ENCODE results near the gene REM2. TPM values are rescaled to one million over a fixed set of nuclear protein-coding genes. Genes with fewer than 3 reads are reported as not detected.

REM2 gene
- total RNA-seq, 2 donors from 2014 or later = 0.77 to 1.2 TPM

DNA sequence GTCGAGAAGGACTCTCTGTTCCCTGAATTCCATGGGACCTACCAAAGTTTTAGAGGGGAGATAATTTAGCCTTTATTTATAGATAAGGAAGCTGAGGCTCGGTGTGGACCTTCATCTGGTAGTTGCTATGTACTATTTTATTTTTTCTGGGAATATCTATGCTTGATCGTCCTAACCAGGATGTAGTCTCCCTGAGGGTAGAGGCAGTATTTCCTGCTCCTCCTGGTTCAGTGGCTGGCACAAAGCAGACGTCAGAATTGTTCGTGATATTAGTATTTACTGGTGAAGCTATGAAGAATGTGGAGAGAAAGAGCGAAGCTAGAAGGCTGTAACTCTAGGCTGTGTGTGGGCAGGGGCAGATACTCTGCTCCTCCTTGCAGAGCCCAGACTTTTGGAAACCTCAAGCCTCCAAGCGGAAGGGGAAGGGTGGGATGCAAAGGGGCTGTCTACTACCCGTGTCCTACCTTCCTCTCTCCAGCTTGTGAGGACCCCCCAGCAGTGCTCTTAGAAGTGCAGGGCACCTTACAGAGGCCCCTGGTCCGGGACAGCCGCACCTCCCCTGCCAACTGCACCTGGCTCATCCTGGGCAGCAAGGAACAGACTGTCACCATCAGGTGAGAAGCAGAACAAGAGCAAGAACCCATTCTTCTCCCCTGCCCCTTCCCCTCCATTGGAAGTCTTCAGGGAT, 10.0 kb upstream of the REM2 start:
- Histone ChIP-seq H3K4me1 (ENCODE audit: control insufficient read depth, insufficient read depth, low read length) (peaks cover 2% of the 10 kb centered on the region), H3K9me3 (ENCODE audit: control insufficient read depth, low read length) (no peaks in the 10 kb centered on the region), H3K36me3 (ENCODE audit: control insufficient read depth, insufficient read depth, low read length) (peaks cover 32% of the 10 kb centered on the region), H3K27ac (ENCODE audit: low read depth, low read length) (no peak overlapping the region), H3K4me3 (ENCODE audit: low read length) (peak overlapping the region; percentile 82), H3K9ac (ENCODE audit: extremely low read depth, low read length, poor library complexity, severe bottlenecking) (peak overlapping the region; percentile 84), H3K27me3 (ENCODE audit: control insufficient read depth, insufficient read depth, low read length, poor library complexity, severe bottlenecking) (no peaks in the 10 kb centered on the region)
- WGBS, 2 experiments (ENCODE audit: insufficient coverage in 1 of 2, insufficient read length in 1 of 2) = 43 to 69% methylated on average over 3 to 10 of the region's 10 CpGs
- Mint-ChIP-seq H3K4me3 (peak overlapping the region; percentile 74), H3K36me3 (ENCODE audit: low read depth) (peaks cover 25% of the 10 kb centered on the region), H3K27ac (peak overlapping the region; percentile 59), H3K27me3 (ENCODE audit: insufficient read depth) (peaks cover 1% of the 10 kb centered on the region), H3K4me1 (peaks cover 12% of the 10 kb centered on the region), H3K9me3 (no peaks in the 10 kb centered on the region)
- TF ChIP-seq, protein P1, sequence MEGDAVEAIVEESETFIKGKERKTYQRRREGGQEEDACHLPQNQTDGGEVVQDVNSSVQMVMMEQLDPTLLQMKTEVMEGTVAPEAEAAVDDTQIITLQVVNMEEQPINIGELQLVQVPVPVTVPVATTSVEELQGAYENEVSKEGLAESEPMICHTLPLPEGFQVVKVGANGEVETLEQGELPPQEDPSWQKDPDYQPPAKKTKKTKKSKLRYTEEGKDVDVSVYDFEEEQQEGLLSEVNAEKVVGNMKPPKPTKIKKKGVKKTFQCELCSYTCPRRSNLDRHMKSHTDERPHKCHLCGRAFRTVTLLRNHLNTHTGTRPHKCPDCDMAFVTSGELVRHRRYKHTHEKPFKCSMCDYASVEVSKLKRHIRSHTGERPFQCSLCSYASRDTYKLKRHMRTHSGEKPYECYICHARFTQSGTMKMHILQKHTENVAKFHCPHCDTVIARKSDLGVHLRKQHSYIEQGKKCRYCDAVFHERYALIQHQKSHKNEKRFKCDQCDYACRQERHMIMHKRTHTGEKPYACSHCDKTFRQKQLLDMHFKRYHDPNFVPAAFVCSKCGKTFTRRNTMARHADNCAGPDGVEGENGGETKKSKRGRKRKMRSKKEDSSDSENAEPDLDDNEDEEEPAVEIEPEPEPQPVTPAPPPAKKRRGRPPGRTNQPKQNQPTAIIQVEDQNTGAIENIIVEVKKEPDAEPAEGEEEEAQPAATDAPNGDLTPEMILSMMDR (conservative IDR thresholded peaks at IDR 0.05) = no peak
- DNase-seq = no peak

DNA sequence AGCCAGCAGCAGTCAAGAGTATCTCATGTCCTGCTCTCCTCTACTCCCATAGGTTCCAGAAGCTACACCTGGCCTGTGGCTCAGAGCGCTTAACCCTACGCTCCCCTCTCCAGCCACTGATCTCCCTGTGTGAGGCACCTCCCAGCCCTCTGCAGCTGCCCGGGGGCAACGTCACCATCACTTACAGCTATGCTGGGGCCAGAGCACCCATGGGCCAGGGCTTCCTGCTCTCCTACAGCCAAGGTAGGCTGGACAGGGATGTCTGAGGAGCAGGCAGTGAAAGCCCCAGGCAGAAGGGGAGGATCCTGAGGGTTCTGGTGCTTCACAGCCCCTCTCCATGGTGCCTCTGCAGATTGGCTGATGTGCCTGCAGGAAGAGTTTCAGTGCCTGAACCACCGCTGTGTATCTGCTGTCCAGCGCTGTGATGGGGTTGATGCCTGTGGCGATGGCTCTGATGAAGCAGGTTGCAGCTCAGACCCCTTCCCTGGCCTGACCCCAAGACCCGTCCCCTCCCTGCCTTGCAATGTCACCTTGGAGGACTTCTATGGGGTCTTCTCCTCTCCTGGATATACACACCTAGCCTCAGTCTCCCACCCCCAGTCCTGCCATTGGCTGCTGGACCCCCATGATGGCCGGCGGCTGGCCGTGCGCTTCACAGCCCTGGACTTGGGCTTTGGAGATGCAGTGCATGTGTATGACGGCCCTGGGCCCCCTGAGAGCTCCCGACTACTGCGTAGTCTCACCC, 7.8 kb upstream of the REM2 start:
- Mint-ChIP-seq H3K9me3 (no peaks in the 10 kb centered on the region), H3K27me3 (ENCODE audit: insufficient read depth) (peaks cover 2% of the 10 kb centered on the region)

DNA sequence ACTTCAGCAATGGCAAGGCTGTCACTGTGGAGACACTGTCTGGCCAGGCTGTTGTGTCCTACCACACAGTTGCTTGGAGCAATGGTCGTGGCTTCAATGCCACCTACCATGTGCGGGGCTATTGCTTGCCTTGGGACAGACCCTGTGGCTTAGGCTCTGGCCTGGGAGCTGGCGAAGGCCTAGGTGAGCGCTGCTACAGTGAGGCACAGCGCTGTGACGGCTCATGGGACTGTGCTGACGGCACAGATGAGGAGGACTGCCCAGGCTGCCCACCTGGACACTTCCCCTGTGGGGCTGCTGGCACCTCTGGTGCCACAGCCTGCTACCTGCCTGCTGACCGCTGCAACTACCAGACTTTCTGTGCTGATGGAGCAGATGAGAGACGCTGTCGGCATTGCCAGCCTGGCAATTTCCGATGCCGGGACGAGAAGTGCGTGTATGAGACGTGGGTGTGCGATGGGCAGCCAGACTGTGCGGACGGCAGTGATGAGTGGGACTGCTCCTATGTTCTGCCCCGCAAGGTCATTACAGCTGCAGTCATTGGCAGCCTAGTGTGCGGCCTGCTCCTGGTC, 7.2 kb upstream of the REM2 start:
- H3K36me3 ChIP-seq (ENCODE audit: control insufficient read depth, insufficient read depth, low read length) = peaks cover 36% of the 10 kb centered on the region
- TF ChIP-seq, protein P1 (conservative IDR thresholded peaks at IDR 0.05) = no peak
- no peaks in the 10 kb centered on the region for H3K9me3 ChIP-seq (ENCODE audit: control insufficient read depth, low read length)
- H3K4me3 Mint-ChIP-seq = no peak overlapping the region
- DNase-seq = no peak
- peaks cover 2% of the 10 kb centered on the region for H3K27me3 Mint-ChIP-seq (ENCODE audit: insufficient read depth)
- H3K9me3 Mint-ChIP-seq = no peaks in the 10 kb centered on the region
- H3K4me1 ChIP-seq (ENCODE audit: control insufficient read depth, insufficient read depth, low read length) = peaks cover 2% of the 10 kb centered on the region
- peaks cover 12% of the 10 kb centered on the region for H3K4me1 Mint-ChIP-seq
- H3K9ac ChIP-seq (ENCODE audit: extremely low read depth, low read length, poor library complexity, severe bottlenecking) = no peak overlapping the region
- WGBS, 2 experiments (ENCODE audit: insufficient coverage in 1 of 2, insufficient read length in 1 of 2) = 94 to 99% methylated on average over 17 to 20 of the region's 20 CpGs
- H3K27ac ChIP-seq (ENCODE audit: low read depth, low read length) = no peak overlapping the region
- H3K27ac Mint-ChIP-seq = peak overlapping the region; percentile 19
- no peaks in the 10 kb centered on the region for H3K27me3 ChIP-seq (ENCODE audit: control insufficient read depth, insufficient read depth, low read length, poor library complexity, severe bottlenecking)
- H3K4me3 ChIP-seq (ENCODE audit: low read length) = no peak overlapping the region
- H3K36me3 Mint-ChIP-seq (ENCODE audit: low read depth) = peaks cover 28% of the 10 kb centered on the region

More for the DNA sequence above, 7.8 kb upstream of the REM2 start:
- peaks cover 36% of the 10 kb centered on the region for H3K36me3 ChIP-seq (ENCODE audit: control insufficient read depth, insufficient read depth, low read length)
- Mint-ChIP-seq H3K4me3 (no peak overlapping the region), H3K36me3 (ENCODE audit: low read depth) (peaks cover 28% of the 10 kb centered on the region), H3K27ac (no peak overlapping the region), H3K4me1 (peaks cover 17% of the 10 kb centered on the region)
- H3K4me3 ChIP-seq (ENCODE audit: low read length) = no peak overlapping the region
- TF ChIP-seq, protein P1 (conservative IDR thresholded peaks at IDR 0.05) = no peak
- no peaks in the 10 kb centered on the region for H3K27me3 ChIP-seq (ENCODE audit: control insufficient read depth, insufficient read depth, low read length, poor library complexity, severe bottlenecking)
- no peak for DNase-seq
- H3K9ac ChIP-seq (ENCODE audit: extremely low read depth, low read length, poor library complexity, severe bottlenecking) = no peak overlapping the region
- no peak overlapping the region for H3K27ac ChIP-seq (ENCODE audit: low read depth, low read length)
- peaks cover 2% of the 10 kb centered on the region for H3K4me1 ChIP-seq (ENCODE audit: control insufficient read depth, insufficient read depth, low read length)
- no peaks in the 10 kb centered on the region for H3K9me3 ChIP-seq (ENCODE audit: control insufficient read depth, low read length)
- 96 to 98% methylated on average over 14 to 15 of the region's 15 CpGs for WGBS, 2 experiments (ENCODE audit: insufficient coverage in 1 of 2, insufficient read length in 1 of 2)
